HG02798 (cell line): ENCODE measurements around the gene TRIM29.
"Not testable (repeated sequence)": the region's sequence is repeated elsewhere in the genome, so short reads cannot be mapped to it uniquely, and the experiment has no call there.

ENCODE experiments used
- ATAC-seq: cut with Tn5 transposase; IDR thresholded peaks from one replicate; pipeline ENCODE4 v1.9.1; 2021; ENCODE audit warnings: mild to moderate bottlenecking; ENCODE audit not compliant: unreplicated experiment, poor library complexity

Gene TRIM29

GRCh38 chr11:120137611-120138521 is at the start of gene TRIM29:
Gene TRIM29 (minus strand): TSS chr11:120138113. CDS start chr11:120138031, 82 bp downstream.
- no peak for ATAC-seq

GRCh38 chr11:120186774-120187591 is 49.1 kb upstream of the TRIM29 start:
- peak; percentile 61 for ATAC-seq

GRCh38 chr11:120186456-120186773 is 48.5 kb upstream of the TRIM29 start:
- ATAC-seq, result no peak

- no peak for ATAC-seq
Measured at GRCh38 chr11:120185706-120186455, 48.0 kb upstream of the TRIM29 start.

- ATAC-seq, result no peak
Measured at GRCh38 chr11:120184946-120185705, 47.2 kb upstream of the TRIM29 start.

- no peak for ATAC-seq
Measured at GRCh38 chr11:120184371-120184945, 46.5 kb upstream of the TRIM29 start.

- no peak for ATAC-seq
Measured at GRCh38 chr11:120183701-120184141, 45.8 kb upstream of the TRIM29 start.

- ATAC-seq, result no peak
Measured at GRCh38 chr11:120182790-120183491, 45.0 kb upstream of the TRIM29 start.

GRCh38 chr11:120182372-120182771 is 44.5 kb upstream of the TRIM29 start:
- ATAC-seq, result no peak

- ATAC-seq, result no peak
Measured at GRCh38 chr11:120181376-120181975, 43.6 kb upstream of the TRIM29 start.

GRCh38 chr11:120180551-120181232 is 42.8 kb upstream of the TRIM29 start:
- ATAC-seq, result no peak

GRCh38 chr11:120180063-120180462 is 42.1 kb upstream of the TRIM29 start:
- ATAC-seq, result not testable (repeated sequence)

GRCh38 chr11:120179057-120179672 is 41.3 kb upstream of the TRIM29 start:
- no peak for ATAC-seq

- ATAC-seq, result no peak
Measured at GRCh38 chr11:120178561-120179056, 40.7 kb upstream of the TRIM29 start.

GRCh38 chr11:120174866-120175265 is 37.0 kb upstream of the TRIM29 start:
- ATAC-seq, result no peak

GRCh38 chr11:120173807-120174206 is 35.9 kb upstream of the TRIM29 start:
- no peak for ATAC-seq

GRCh38 chr11:120173019-120173705 is 35.2 kb upstream of the TRIM29 start:
- ATAC-seq, result no peak
